ENCODE data around the gene FOXB2.

GRCh38 chr9:77010527-77010926 is 8.9 kb upstream of the FOXB2 start:
- TF ChIP-seq CTCF (IDR thresholded peaks at IDR 0.05) (no peak), EP300 (IDR thresholded peaks at IDR 0.05) (no peak), POLR2A (IDR thresholded peaks at IDR 0.05) (no peak)

Measured in ovary (tissue), 3 donors.